HG03558 (cell line): ENCODE results near the gene MPST.

ENCODE experiments used
- ATAC-seq: cut with Tn5 transposase; IDR thresholded peaks from one replicate; pipeline ENCODE4 v1.9.1; 2021; ENCODE audit warnings: moderate number of reproducible peaks; ENCODE audit not compliant: unreplicated experiment; ENCODE audit errors: extremely low read depth

Gene MPST

GRCh38 chr22:37074537-37074936, 55.0 kb downstream of the MPST start:
- no peak for ATAC-seq

- no peak for ATAC-seq
These were observed 55.5 kb downstream of the MPST start for GRCh38 chr22:37075046-37075445.

- no peak for ATAC-seq
These were observed 56.4 kb downstream of the MPST start for GRCh38 chr22:37075822-37076433.

- ATAC-seq, result no peak
These were observed 58.4 kb downstream of the MPST start for GRCh38 chr22:37077802-37078448.

- no peak for ATAC-seq
These were observed 59.6 kb downstream of the MPST start for GRCh38 chr22:37079158-37079557.
